ENCODE results near the gene PIK3C2B. TPM values are rescaled to one million over a fixed set of nuclear protein-coding genes. Genes with fewer than 3 reads are reported as not detected.
A peak's percentile ranks its signal among the peaks of the same experiment; 100 is the strongest.
"Not testable (repeated sequence)": the region's sequence is repeated elsewhere in the genome, so short reads cannot be mapped to it uniquely, and the experiment has no call there.

PIK3C2B gene
- polyA plus RNA-seq, 1 donor from 2014 or later, result 8.1 TPM

GRCh38 chr1:204517382-204517781 is 22.8 kb upstream of the PIK3C2B start:
- not testable (repeated sequence) for H3K27ac Mint-ChIP-seq, H3K9me3 Mint-ChIP-seq, H3K27me3 Mint-ChIP-seq, H3K36me3 Mint-ChIP-seq, H3K4me3 Mint-ChIP-seq
- H3K4me1 Mint-ChIP-seq, result peaks cover 35 to 59% (median 52%) of the 10 kb centered on the region in 3 donors

DNA sequence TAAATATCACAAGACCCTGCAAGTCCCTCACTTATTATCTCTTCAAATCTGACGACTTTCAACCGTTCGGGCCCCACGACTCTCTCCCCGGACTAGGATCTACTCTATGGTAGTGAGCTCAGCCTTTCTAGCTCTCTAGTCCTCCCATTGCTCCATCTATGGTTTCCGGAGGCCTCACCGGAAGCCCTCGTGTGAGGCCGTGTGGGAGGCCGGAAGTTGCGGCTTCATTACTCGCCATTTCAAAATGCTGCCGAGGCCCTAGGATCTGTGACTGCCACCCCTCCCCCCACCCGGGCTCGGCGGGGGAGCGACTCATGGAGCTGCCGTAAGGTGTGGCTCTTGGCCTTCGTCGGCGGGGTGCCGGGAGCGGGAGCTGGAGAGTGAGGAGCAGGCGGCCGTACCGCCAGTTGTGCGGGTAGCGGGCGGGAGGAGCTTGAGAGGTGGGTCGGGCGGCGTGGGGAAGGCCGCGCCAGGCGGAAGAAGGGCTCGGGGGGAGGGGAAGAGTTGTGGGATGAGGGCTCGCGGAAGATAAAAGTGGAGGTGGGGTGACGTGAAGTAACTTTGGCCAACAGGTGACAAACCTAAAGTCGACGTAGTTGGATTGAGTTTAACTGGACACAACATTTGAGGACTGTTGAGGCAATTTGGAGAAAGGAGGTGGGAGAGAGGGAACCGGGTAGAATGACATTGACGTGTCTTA is 21.7 kb upstream of the PIK3C2B start, which contains the start of gene MDM4:
TSS of gene MDM4 (plus strand) at position 227 of the 700 bp plus-strand sequence. CDS start 9,113 bp downstream, outside the sequence.
- Mint-ChIP-seq H3K27ac (peak within 1 kb of the TSS in 2 of 3 donors; percentile 56 to 96), H3K27me3 (no peaks in the 10 kb centered on the region), H3K9me3 (no peaks in the 10 kb centered on the region), H3K4me1 (peaks cover 30 to 55% (median 49%) of the 10 kb centered on the region in 3 donors), H3K4me3 (peak within 1 kb of the TSS in 2 of 4 donors; percentile 65 to 91), H3K36me3 (peaks cover 5% of the 10 kb centered on the region)

GRCh38 chr1:204514828-204515227 is 20.2 kb upstream of the PIK3C2B start:
- peaks cover 28 to 48% (median 43%) of the 10 kb centered on the region in 3 donors for H3K4me1 Mint-ChIP-seq

GRCh38 chr1:204513117-204513716 is 18.6 kb upstream of the PIK3C2B start:
- H3K4me1 Mint-ChIP-seq, result peaks cover 28 to 36% (median 32%) of the 10 kb centered on the region in 3 donors
- peaks cover 2% of the 10 kb centered on the region for H3K36me3 Mint-ChIP-seq
- H3K4me3 Mint-ChIP-seq, result peak overlapping the region; percentile 91 to 97 (median 94)
- H3K27me3 Mint-ChIP-seq, result no peaks in the 10 kb centered on the region
- peaks cover 0 to 2% (median 0%) of the 10 kb centered on the region in 3 donors for H3K9me3 Mint-ChIP-seq
- peak overlapping the region in 2 of 3 donors; percentile 96 to 100 for H3K27ac Mint-ChIP-seq

More at GRCh38 chr1:204514828-204515227, 20.2 kb upstream of the PIK3C2B start:
- H3K27me3 Mint-ChIP-seq, result no peaks in the 10 kb centered on the region
- H3K9me3 Mint-ChIP-seq, result peaks cover 0 to 2% (median 0%) of the 10 kb centered on the region in 3 donors
- H3K36me3 Mint-ChIP-seq, result peaks cover 3% of the 10 kb centered on the region
- H3K27ac Mint-ChIP-seq, result peak overlapping the region in 2 of 3 donors; percentile 56 to 96
- peak overlapping the region in 3 of 4 donors; percentile 39 to 91 (median 65) for H3K4me3 Mint-ChIP-seq

DNA sequence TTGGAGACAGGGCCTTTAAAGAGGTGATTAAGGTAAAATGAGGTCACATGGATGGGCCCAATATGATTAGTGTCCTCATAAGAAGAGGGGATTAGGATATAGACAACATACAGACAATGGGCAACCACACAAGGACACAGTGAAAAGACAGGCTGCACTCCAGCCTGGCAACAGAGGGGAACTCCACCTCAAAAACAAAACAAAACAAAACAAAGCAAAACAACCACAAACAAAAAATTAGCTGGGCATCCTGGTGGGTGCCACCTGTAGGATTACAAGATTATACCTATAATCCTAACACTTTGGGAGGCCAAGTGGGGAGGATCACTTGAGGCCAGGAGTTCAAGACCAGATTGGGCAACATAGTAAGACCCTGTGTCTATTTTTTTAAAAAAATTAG is 16.8 kb upstream of the PIK3C2B start:
- Mint-ChIP-seq H3K27ac (peak overlapping the region in 2 of 3 donors; percentile 18 to 68), H3K4me3 (peak overlapping the region; percentile 38 to 74 (median 52)), H3K36me3 (no peaks in the 10 kb centered on the region), H3K27me3 (peaks cover 1% of the 10 kb centered on the region), H3K9me3 (peaks cover 0 to 2% (median under 1%) of the 10 kb centered on the region in 3 donors), H3K4me1 (peaks cover 35 to 44% (median 40%) of the 10 kb centered on the region in 3 donors)

- peaks cover 3% of the 10 kb centered on the region for H3K27me3 Mint-ChIP-seq
- no peaks in the 10 kb centered on the region for H3K36me3 Mint-ChIP-seq
- H3K27ac Mint-ChIP-seq, result peak overlapping the region; percentile 46 to 100 (median 64)
- H3K4me1 Mint-ChIP-seq, result peaks cover 38 to 48% (median 41%) of the 10 kb centered on the region in 3 donors
- peaks cover 0 to 2% (median 2%) of the 10 kb centered on the region in 3 donors for H3K9me3 Mint-ChIP-seq
- H3K4me3 Mint-ChIP-seq, result peak overlapping the region in 2 of 4 donors; percentile 17 to 45
Observed at GRCh38 chr1:204509186-204509635, 14.6 kb upstream of the PIK3C2B start.

GRCh38 chr1:204507317-204508105 is 12.9 kb upstream of the PIK3C2B start:
- Mint-ChIP-seq H3K27ac (peak overlapping the region; percentile 100), H3K27me3 (peaks cover 3% of the 10 kb centered on the region), H3K4me3 (peak overlapping the region; percentile 92 to 97 (median 94)), H3K36me3 (no peaks in the 10 kb centered on the region), H3K9me3 (peaks cover 0 to 2% (median 2%) of the 10 kb centered on the region in 3 donors), H3K4me1 (peaks cover 36 to 48% (median 40%) of the 10 kb centered on the region in 3 donors)

- H3K27ac Mint-ChIP-seq, result peak overlapping the region; percentile 100
Observed at GRCh38 chr1:204506969-204507316, 12.3 kb upstream of the PIK3C2B start.

GRCh38 chr1:204506201-204506968 is 11.8 kb upstream of the PIK3C2B start:
- Mint-ChIP-seq H3K4me1 (peaks cover 36 to 46% (median 42%) of the 10 kb centered on the region in 3 donors), H3K36me3 (no peaks in the 10 kb centered on the region)

More at GRCh38 chr1:204506969-204507316, 12.3 kb upstream of the PIK3C2B start:
- Mint-ChIP-seq H3K27me3 (peaks cover 3% of the 10 kb centered on the region), H3K4me3 (peak overlapping the region; percentile 92 to 97 (median 94)), H3K36me3 (no peaks in the 10 kb centered on the region), H3K9me3 (peaks cover 0 to 2% (median 2%) of the 10 kb centered on the region in 3 donors), H3K4me1 (peaks cover 33 to 48% (median 42%) of the 10 kb centered on the region in 3 donors)

GRCh38 chr1:204505674-204506200 is 11.1 kb upstream of the PIK3C2B start:
- Mint-ChIP-seq H3K27me3 (peaks cover 3% of the 10 kb centered on the region), H3K4me3 (peak overlapping the region; percentile 92 to 97 (median 94)), H3K9me3 (peaks cover 0 to 2% (median 0%) of the 10 kb centered on the region in 3 donors), H3K27ac (peak overlapping the region; percentile 100), H3K36me3 (no peaks in the 10 kb centered on the region), H3K4me1 (peaks cover 33 to 40% (median 39%) of the 10 kb centered on the region in 3 donors)

More at GRCh38 chr1:204506201-204506968, 11.8 kb upstream of the PIK3C2B start:
- H3K27me3 Mint-ChIP-seq, result peaks cover 3% of the 10 kb centered on the region
- H3K9me3 Mint-ChIP-seq, result peaks cover 0 to 2% (median 2%) of the 10 kb centered on the region in 3 donors
- peak overlapping the region; percentile 92 to 97 (median 94) for H3K4me3 Mint-ChIP-seq
- peak overlapping the region; percentile 100 for H3K27ac Mint-ChIP-seq

- peaks cover 0 to 2% (median 0%) of the 10 kb centered on the region in 3 donors for H3K9me3 Mint-ChIP-seq
- peaks cover 3% of the 10 kb centered on the region for H3K27me3 Mint-ChIP-seq
- peak overlapping the region; percentile 77 to 100 (median 86) for H3K27ac Mint-ChIP-seq
- no peak overlapping the region for H3K4me3 Mint-ChIP-seq
- H3K36me3 Mint-ChIP-seq, result no peaks in the 10 kb centered on the region
- peaks cover 39 to 43% (median 41%) of the 10 kb centered on the region in 3 donors for H3K4me1 Mint-ChIP-seq
Observed at GRCh38 chr1:204503913-204504519, 9.4 kb upstream of the PIK3C2B start.

- peaks cover 0 to 2% (median 0%) of the 10 kb centered on the region in 3 donors for H3K9me3 Mint-ChIP-seq
- peaks cover 43 to 46% (median 43%) of the 10 kb centered on the region in 3 donors for H3K4me1 Mint-ChIP-seq
- H3K36me3 Mint-ChIP-seq, result no peaks in the 10 kb centered on the region
- peaks cover 3% of the 10 kb centered on the region for H3K27me3 Mint-ChIP-seq
- peak overlapping the region in 1 of 4 donors; percentile 77 for H3K4me3 Mint-ChIP-seq
- H3K27ac Mint-ChIP-seq, result peak overlapping the region; percentile 76 to 90 (median 87)
Observed at GRCh38 chr1:204503122-204503912, 8.7 kb upstream of the PIK3C2B start.
